Keratinocyte (primary cell): ENCODE data around the gene SPECC1. TPM values are rescaled to one million over a fixed set of nuclear protein-coding genes. Genes with fewer than 3 reads are reported as not detected.

Source experiments
- DNase-seq: peaks from one replicate; pipeline ENCODE4 v3.0.0-alpha.2; 2011; ENCODE audit warnings: low read depth, missing footprints, low spot score
- FAIRE-seq: peaks from 2 replicates; lab custom pipeline; 2011; peaks lifted over from hg19 to GRCh38; lab: Jason Lieb, UNC
- H2AFZ ChIP-seq: 2 replicates; pipeline ENCODE4 v1.6.0; 2012; ENCODE audit warnings: low read length, control low read depth, inconsistent platforms; ENCODE audit not compliant: control insufficient read depth
- H3K27ac ChIP-seq: 2 replicates; pipeline ENCODE4 v1.5.1; 2011; ENCODE audit warnings: low read length; ENCODE audit not compliant: control insufficient read depth, insufficient read depth
- H3K27me3 ChIP-seq: 3 replicates; pipeline ENCODE4 v1.6.0; 2011; ENCODE audit warnings: low read length; ENCODE audit not compliant: control insufficient read depth, insufficient read depth; ENCODE audit errors: extremely low read depth
- H3K36me3 ChIP-seq, 2 experiments: 2 replicates in 1 of 2; 3 replicates in 1 of 2; pipeline ENCODE4 v1.5.1; 2011; ENCODE audit warnings: low read length in 2 of 2, mild to moderate bottlenecking in 1 of 2; ENCODE audit not compliant: control insufficient read depth in 2 of 2, insufficient read depth in 2 of 2; ENCODE audit errors: extremely low read depth in 1 of 2
- H3K4me1 ChIP-seq: 3 replicates; pipeline ENCODE4 v1.5.1; 2011; ENCODE audit warnings: low read length; ENCODE audit not compliant: control insufficient read depth, insufficient read depth; ENCODE audit errors: extremely low read depth
- H3K4me2 ChIP-seq: 3 replicates; pipeline ENCODE4 v1.6.0; 2011; ENCODE audit warnings: low read depth, low read length; ENCODE audit not compliant: control insufficient read depth, insufficient read depth; ENCODE audit errors: extremely low read depth
- H3K4me3 ChIP-seq, 3 experiments: fragments of 200-600 bp in 1 of 3; sonication (generic) in 1 of 3; 2 replicates in 2 of 3; 3 replicates in 1 of 3; pipeline ENCODE4 v1.5.1; 2011 to 2016; ENCODE audit warnings: low read length in 3 of 3, mild to moderate bottlenecking in 3 of 3, control low read depth in 2 of 3, inconsistent platforms in 1 of 3, low read depth in 1 of 3, mixed read lengths in 1 of 3, mixed run types in 1 of 3, moderate library complexity in 1 of 3; ENCODE audit not compliant: control insufficient read depth in 2 of 3, insufficient read depth in 2 of 3; ENCODE audit errors: extremely low read depth in 1 of 3
- H3K79me2 ChIP-seq: 2 replicates; pipeline ENCODE4 v1.6.0; 2012; ENCODE audit warnings: low read length; ENCODE audit not compliant: control insufficient read depth, insufficient read depth
- H3K9ac ChIP-seq: 3 replicates; pipeline ENCODE4 v1.6.0; 2011; ENCODE audit warnings: low read length; ENCODE audit not compliant: control insufficient read depth, insufficient read depth; ENCODE audit errors: extremely low read depth
- H3K9me1 ChIP-seq: 3 replicates; pipeline ENCODE4 v1.6.0; 2011; ENCODE audit warnings: low read length; ENCODE audit not compliant: control insufficient read depth, insufficient read depth; ENCODE audit errors: extremely low read depth
- H3K9me3 ChIP-seq: 2 replicates; pipeline ENCODE4 v1.5.1; 2012; ENCODE audit warnings: low read depth, low read length; ENCODE audit not compliant: control insufficient read depth
- H4K20me1 ChIP-seq: 3 replicates; pipeline ENCODE4 v1.6.0; 2011; ENCODE audit warnings: low read length; ENCODE audit not compliant: control insufficient read depth, insufficient read depth; ENCODE audit errors: extremely low read depth
- CTCF ChIP-seq, 3 experiments: IDR thresholded peaks in 1 of 3; conservative IDR thresholded peaks in 1 of 3; optimal IDR thresholded peaks in 1 of 3; 2 replicates in 2 of 3; 3 replicates in 1 of 3; pipeline versions ENCODE3 to v1.5.1; 2011; ENCODE audit warnings: low read length in 3 of 3, mild to moderate bottlenecking in 3 of 3, moderate library complexity in 2 of 3, control low read depth in 1 of 3, inconsistent platforms in 1 of 3; ENCODE audit not compliant: insufficient read depth in 2 of 3; ENCODE audit errors: extremely low read depth in 1 of 3
- EZH2 ChIP-seq: IDR thresholded peaks from one replicate; pipeline ENCODE4 v1.6.1; 2012; ENCODE audit warnings: inconsistent platforms, mild to moderate bottlenecking, low read length, moderate library complexity
- dilution Hi-C: fragments of 300-500 bp; cut with MboI; formaldehyde crosslinking; loops from one replicate; pipeline ENCODE4 v1.7.0; 2020; ENCODE audit warnings: low sequenced_read_pairs; ENCODE audit not compliant: extremely low pct_ligation_motif_present
- polyA plus RNA-seq, 5 experiments: library from polyadenylated mRNA; depleted of rRNA in 3 of 5; stranded (reverse) in 3 of 5; stranded (forward) in 1 of 5; unstranded in 1 of 5; fragments of >200 nt; gene quantifications; 1 replicate in 1 of 5; 2 replicates in 3 of 5; 3 replicates in 1 of 5; pipeline versions ENCODE4 v1.2.1 to v1.2.3, GENCODE V29; 2011 to 2012; ENCODE audit warnings: missing spikeins in 2 of 5, low read depth in 1 of 5, low replicate concordance in 1 of 5

SPECC1 gene
- polyA plus RNA-seq, 1 donor (not counting 4 experiments of a cell fraction or from before 2014, with no cell fraction given) = 20.9 TPM

- dilution Hi-C loops = no loop called here
- H2AFZ ChIP-seq = no peak overlapping the region
- peaks cover 8% of the 10 kb centered on the region for H3K9me3 ChIP-seq
- TF ChIP-seq EZH2 (no peak), CTCF (optimal IDR thresholded peaks at IDR 0.05 in 1 of 3, IDR thresholded peaks at IDR 0.05 in 1 of 3, conservative IDR thresholded peaks at IDR 0.05 in 1 of 3; ENCODE audit: extremely low read depth in 1 of 3, insufficient read depth in 2 of 3, low read length in 3 of 3) (no peak)
- H3K9me1 ChIP-seq = no peaks in the 10 kb centered on the region
- no peak overlapping the region for H3K9ac ChIP-seq
- no peaks in the 10 kb centered on the region for H4K20me1 ChIP-seq
- peaks cover 3 to 4% of the 10 kb centered on the region in 2 experiments for H3K36me3 ChIP-seq
- no peaks in the 10 kb centered on the region for H3K4me1 ChIP-seq
- no peak overlapping the region for H3K4me3 ChIP-seq
- no peak for DNase-seq
- no peaks in the 10 kb centered on the region for H3K79me2 ChIP-seq
- no peak overlapping the region for H3K4me2 ChIP-seq
- no peaks in the 10 kb centered on the region for H3K27me3 ChIP-seq
- H3K27ac ChIP-seq = no peak overlapping the region
- no peak for FAIRE-seq
Observed at GRCh38 chr17:20304961-20305360, 295.8 kb downstream of the SPECC1 start.

- no peak for DNase-seq
- no peaks in the 10 kb centered on the region for H4K20me1 ChIP-seq
- dilution Hi-C loops = no loop called here
- H2AFZ ChIP-seq = no peak overlapping the region
- FAIRE-seq = no peak
- peaks cover 8% of the 10 kb centered on the region for H3K9me3 ChIP-seq
- no peaks in the 10 kb centered on the region for H3K79me2 ChIP-seq
- H3K4me2 ChIP-seq = no peak overlapping the region
- H3K36me3 ChIP-seq = peaks cover 3 to 4% of the 10 kb centered on the region in 2 experiments
- H3K4me3 ChIP-seq = no peak overlapping the region
- no peak overlapping the region for H3K9ac ChIP-seq
- no peak overlapping the region for H3K27ac ChIP-seq
- TF ChIP-seq CTCF (optimal IDR thresholded peaks at IDR 0.05 in 1 of 3, IDR thresholded peaks at IDR 0.05 in 1 of 3, conservative IDR thresholded peaks at IDR 0.05 in 1 of 3; ENCODE audit: extremely low read depth in 1 of 3, insufficient read depth in 2 of 3, low read length in 3 of 3) (no peak), EZH2 (no peak)
- no peaks in the 10 kb centered on the region for H3K9me1 ChIP-seq
- no peaks in the 10 kb centered on the region for H3K27me3 ChIP-seq
- no peaks in the 10 kb centered on the region for H3K4me1 ChIP-seq
Observed at GRCh38 chr17:20306924-20307323, 297.8 kb downstream of the SPECC1 start.
